Measurements from ENCODE around the gene ZC3H15. TPM values are rescaled to one million over a fixed set of nuclear protein-coding genes. Genes with fewer than 3 reads are reported as not detected.

ZC3H15 gene
- total RNA-seq, 1 experiment from 2014 or later, result 98.1 TPM

DNA sequence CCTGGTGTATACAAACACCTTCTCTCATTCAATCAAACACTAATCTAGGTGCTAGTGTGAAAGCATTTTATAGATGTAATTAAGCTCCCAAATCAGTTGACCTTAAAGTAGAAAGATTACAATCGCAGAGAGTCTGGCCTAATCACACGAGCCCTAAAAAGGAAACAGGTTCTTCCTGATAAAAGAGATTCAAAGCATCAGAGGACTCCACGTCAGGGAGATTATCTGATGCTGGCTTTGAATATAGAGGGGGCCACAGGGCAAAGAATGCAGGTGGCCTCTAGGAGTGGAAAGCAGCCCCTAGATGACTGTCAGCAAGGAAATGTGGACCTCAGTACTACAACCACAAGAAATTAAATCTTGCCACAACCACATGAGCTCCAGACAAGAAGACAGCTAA, 28.2 kb upstream of the ZC3H15 start:
- H3K36me3 ChIP-seq (ENCODE audit: control insufficient read depth, insufficient read depth, low read length), result no peaks in the 10 kb centered on the region
- no peaks in the 10 kb centered on the region for H3K36me3 Mint-ChIP-seq (ENCODE audit: insufficient read depth, unreplicated experiment)
- H3K4me1 ChIP-seq, result no peaks in the 10 kb centered on the region
- no peaks in the 10 kb centered on the region for H3K9me3 Mint-ChIP-seq (ENCODE audit: unreplicated experiment)
- POLR2A ChIA-PET, result no interaction called here
- no peaks in the 10 kb centered on the region for H3K9me3 ChIP-seq
- CTCF ChIA-PET, result no interaction called here
- BruUV-seq (replicated peaks), result no TSS peak
- intact Hi-C loops (cut with micrococcal nuclease; ENCODE audit: unreplicated experiment), result loop anchor here (10.0 kb wide), 1 partner anchor 933 kb away; no protein-coding TSS in a partner anchor
- no peak overlapping the region for H3K27ac Mint-ChIP-seq (ENCODE audit: unreplicated experiment)
- H3K4me1 Mint-ChIP-seq (ENCODE audit: low read depth, unreplicated experiment), result peaks cover 5% of the 10 kb centered on the region
- H3K27me3 Mint-ChIP-seq (ENCODE audit: insufficient read depth, unreplicated experiment), result no peaks in the 10 kb centered on the region
- DNase-seq, result no peak
- TF ChIP-seq CTCF (IDR thresholded peaks at IDR 0.05; ENCODE audit: insufficient read depth in 1 of 2, low read depth in 1 of 2, low read length in 1 of 2, severe bottlenecking in 1 of 2, unreplicated experiment in 1 of 2), result no peak
- H3K4me3 Mint-ChIP-seq (ENCODE audit: unreplicated experiment), result no peak overlapping the region
- H3K27me3 ChIP-seq (replicated peaks; ENCODE audit: control insufficient read depth, insufficient read depth, low read length), result no peaks in the 10 kb centered on the region
- no peak overlapping the region for H3K4me3 ChIP-seq (ENCODE audit: low read depth, low read length)

- TF ChIP-seq CTCF (IDR thresholded peaks at IDR 0.05; ENCODE audit: insufficient read depth in 1 of 2, low read depth in 1 of 2, low read length in 1 of 2, severe bottlenecking in 1 of 2, unreplicated experiment in 1 of 2), result peak; percentile 32 to 38
- no peaks in the 10 kb centered on the region for H3K27me3 ChIP-seq (replicated peaks; ENCODE audit: control insufficient read depth, insufficient read depth, low read length)
- POLR2A ChIA-PET, result no interaction called here
- H3K4me1 Mint-ChIP-seq (ENCODE audit: low read depth, unreplicated experiment), result peaks cover 5% of the 10 kb centered on the region
- no peak overlapping the region for H3K4me3 Mint-ChIP-seq (ENCODE audit: unreplicated experiment)
- intact Hi-C loops (cut with micrococcal nuclease; ENCODE audit: unreplicated experiment), result loop anchor here (1.0 to 10.0 kb wide), 4 partner anchors 479 to 1251 kb away; no protein-coding TSS in a partner anchor
- no peaks in the 10 kb centered on the region for H3K9me3 Mint-ChIP-seq (ENCODE audit: unreplicated experiment)
- CTCF ChIA-PET, result no interaction called here
- H3K9me3 ChIP-seq, result no peaks in the 10 kb centered on the region
- BruUV-seq (replicated peaks), result no TSS peak
- no peak overlapping the region for H3K4me3 ChIP-seq (ENCODE audit: low read depth, low read length)
- no peaks in the 10 kb centered on the region for H3K36me3 ChIP-seq (ENCODE audit: control insufficient read depth, insufficient read depth, low read length)
- H3K36me3 Mint-ChIP-seq (ENCODE audit: insufficient read depth, unreplicated experiment), result no peaks in the 10 kb centered on the region
- no peaks in the 10 kb centered on the region for H3K4me1 ChIP-seq
- no peak overlapping the region for H3K27ac Mint-ChIP-seq (ENCODE audit: unreplicated experiment)
- DNase-seq, result no peak
- no peaks in the 10 kb centered on the region for H3K27me3 Mint-ChIP-seq (ENCODE audit: insufficient read depth, unreplicated experiment)
These were observed 27.1 kb upstream of the ZC3H15 start for GRCh38 chr2:186459009-186459408.

DNA sequence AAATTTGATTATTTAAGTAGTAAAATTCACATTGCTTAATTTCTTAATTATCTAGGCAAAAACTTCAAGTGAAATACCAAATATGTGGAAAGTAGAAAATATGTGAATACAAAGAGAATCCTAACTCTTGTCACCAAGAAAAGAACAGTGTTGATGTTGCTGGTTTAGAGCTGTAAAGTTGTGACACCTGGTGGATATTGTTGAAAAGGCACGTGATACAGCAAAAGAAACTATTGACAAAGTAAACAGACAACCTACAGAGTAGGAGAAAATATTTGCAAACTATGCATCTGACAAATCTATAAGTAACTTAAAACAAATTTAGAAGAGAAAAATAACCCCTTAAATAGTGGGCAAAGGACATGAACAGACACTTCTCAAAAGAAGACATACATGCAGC, 25.6 kb upstream of the ZC3H15 start:
- POLR2A ChIA-PET, result no interaction called here
- intact Hi-C loops (cut with micrococcal nuclease; ENCODE audit: unreplicated experiment), result loop anchor here (1.0 kb wide), 3 partner anchors 181 to 294 kb away; no protein-coding TSS in a partner anchor
- no peak overlapping the region for H3K27ac Mint-ChIP-seq (ENCODE audit: unreplicated experiment)

More for the DNA sequence above, 25.6 kb upstream of the ZC3H15 start:
- no peaks in the 10 kb centered on the region for H3K4me1 ChIP-seq
- DNase-seq, result peak in 1 of 2 experiments; percentile 43
- CTCF ChIA-PET, result interaction anchor here (1.3 kb wide), 1 partner anchor 320 kb away, joined by 4 read pairs; no protein-coding TSS in a partner anchor
- TF ChIP-seq CTCF (IDR thresholded peaks at IDR 0.05; ENCODE audit: insufficient read depth in 1 of 2, low read depth in 1 of 2, low read length in 1 of 2, severe bottlenecking in 1 of 2, unreplicated experiment in 1 of 2), result peak; percentile 35 to 43
- H3K27me3 Mint-ChIP-seq (ENCODE audit: insufficient read depth, unreplicated experiment), result no peaks in the 10 kb centered on the region
- no peaks in the 10 kb centered on the region for H3K9me3 Mint-ChIP-seq (ENCODE audit: unreplicated experiment)
- H3K4me3 Mint-ChIP-seq (ENCODE audit: unreplicated experiment), result no peak overlapping the region
- BruUV-seq (replicated peaks), result no TSS peak
- no peaks in the 10 kb centered on the region for H3K9me3 ChIP-seq
- no peaks in the 10 kb centered on the region for H3K36me3 ChIP-seq (ENCODE audit: control insufficient read depth, insufficient read depth, low read length)
- no peak overlapping the region for H3K4me3 ChIP-seq (ENCODE audit: low read depth, low read length)
- H3K27me3 ChIP-seq (replicated peaks; ENCODE audit: control insufficient read depth, insufficient read depth, low read length), result no peaks in the 10 kb centered on the region
- H3K36me3 Mint-ChIP-seq (ENCODE audit: insufficient read depth, unreplicated experiment), result no peaks in the 10 kb centered on the region
- peaks cover 5% of the 10 kb centered on the region for H3K4me1 Mint-ChIP-seq (ENCODE audit: low read depth, unreplicated experiment)
